Upper lobe of right lung (tissue), 1 donor: Measurements from ENCODE around the gene LARGE1. TPM values are rescaled to one million over a fixed set of nuclear protein-coding genes. Genes with fewer than 3 reads are reported as not detected.

Experiments used
- ATAC-seq: fragments of 200-7000 bp; cut with Tn5 transposase; one replicate; pipeline ENCODE4 v1.9.1; 2020; ENCODE audit warnings: mild to moderate bottlenecking, moderate library complexity
- DNase-seq: peaks from one replicate; pipeline ENCODE4 v3.0.0-alpha.2; 2020
- H3K27ac ChIP-seq: fragments of 200-600 bp; one replicate; pipeline ENCODE4 v1.8.0; 2022
- H3K27me3 ChIP-seq: fragments of 200-600 bp; one replicate; pipeline ENCODE4 v1.8.0; 2022; ENCODE audit warnings: mild to moderate bottlenecking
- H3K36me3 ChIP-seq: fragments of 200-600 bp; one replicate; pipeline ENCODE4 v1.8.0; 2022
- H3K4me1 ChIP-seq: fragments of 200-600 bp; one replicate; pipeline ENCODE4 v1.8.0; 2022
- H3K4me3 ChIP-seq: fragments of 200-600 bp; one replicate; pipeline ENCODE4 v1.8.0; 2022; ENCODE audit warnings: mild to moderate bottlenecking
- H3K9me3 ChIP-seq: fragments of 200-600 bp; one replicate; pipeline ENCODE4 v1.8.0; 2022
- CTCF ChIP-seq: fragments of 200-600 bp; IDR thresholded peaks from one replicate; pipeline ENCODE4 v1.8.0; 2022; ENCODE audit warnings: antibody characterized with exemption
- intact Hi-C: fragments of 100-400 bp; cut with DNase I; formaldehyde crosslinking; loops from one replicate; pipeline ENCODE4 v1.11.0; 2022
- total RNA-seq: library from RNA; stranded (reverse); fragmentation: NEBNext Ultra II Directional; extraction: Animal tissue kit (Norgen Biotek cat#: 25700); gene quantifications from one replicate; pipeline ENCODE4 v1.2.1, GENCODE V29; 2021
- donor health status: DM: no; HTN: yes; CAD: no; lungs with severe emphysema.

Gene LARGE1
- total RNA-seq, 1 donor from 2014 or later: 33.5 TPM

- DNase-seq (no peak), ATAC-seq (peak; percentile 60)
- peak overlapping the region; percentile 11 for H3K27ac ChIP-seq
- no peaks in the 10 kb centered on the region for H3K9me3 ChIP-seq
- intact Hi-C loops: no loop called here
- peaks cover 5% of the 10 kb centered on the region for H3K4me1 ChIP-seq
- no peaks in the 10 kb centered on the region for H3K36me3 ChIP-seq
- H3K27me3 ChIP-seq: no peaks in the 10 kb centered on the region
- H3K4me3 ChIP-seq: no peak overlapping the region
- no peak for TF ChIP-seq CTCF
These were observed 428.0 kb downstream of the LARGE1 start for GRCh38 chr22:33492210-33492651.

- peak; percentile 69 for ATAC-seq
These were observed 433.1 kb downstream of the LARGE1 start for GRCh38 chr22:33487041-33487716.

GRCh38 chr22:33481550-33481949 is 438.7 kb downstream of the LARGE1 start:
- no peak for DNase-seq
- Histone ChIP-seq H3K9me3 (no peaks in the 10 kb centered on the region), H3K4me1 (no peaks in the 10 kb centered on the region), H3K27ac (no peak overlapping the region), H3K4me3 (no peak overlapping the region), H3K36me3 (no peaks in the 10 kb centered on the region), H3K27me3 (no peaks in the 10 kb centered on the region)
- ATAC-seq: no peak
- intact Hi-C loops: no loop called here
- no peak for TF ChIP-seq CTCF

More at GRCh38 chr22:33487041-33487716, 433.1 kb downstream of the LARGE1 start:
- Histone ChIP-seq H3K27ac (no peak overlapping the region), H3K4me3 (no peak overlapping the region), H3K27me3 (no peaks in the 10 kb centered on the region), H3K9me3 (no peaks in the 10 kb centered on the region), H3K4me1 (no peaks in the 10 kb centered on the region), H3K36me3 (no peaks in the 10 kb centered on the region)
- no peak for TF ChIP-seq CTCF
- intact Hi-C loops: no loop called here
- DNase-seq: no peak

GRCh38 chr22:33477120-33478111 is 442.9 kb downstream of the LARGE1 start:
- no peak for DNase-seq
- ATAC-seq: no peak

DNA sequence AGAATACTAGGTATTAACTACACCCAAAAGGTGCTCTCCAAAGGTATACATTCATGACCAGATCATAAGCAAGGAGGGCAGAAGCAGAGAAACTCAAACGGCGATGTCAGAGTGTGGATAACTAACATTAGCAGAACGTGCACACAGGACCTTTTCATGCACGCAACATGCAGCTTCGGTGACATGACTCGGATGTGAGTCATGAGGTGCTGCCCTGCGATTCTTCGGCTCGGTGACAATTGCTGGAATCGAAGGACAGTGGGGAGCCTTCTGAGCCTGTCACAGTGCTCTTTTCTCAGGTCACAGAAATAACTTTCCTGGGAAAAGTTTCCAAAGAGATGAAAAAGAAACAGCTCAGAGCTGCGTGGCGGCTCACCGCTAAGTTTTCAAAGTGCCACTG is 443.6 kb downstream of the LARGE1 start:
- intact Hi-C loops: no loop called here

More at GRCh38 chr22:33477120-33478111, 442.9 kb downstream of the LARGE1 start:
- TF ChIP-seq CTCF: no peak
- Histone ChIP-seq H3K4me1 (no peaks in the 10 kb centered on the region), H3K9me3 (no peaks in the 10 kb centered on the region), H3K36me3 (no peaks in the 10 kb centered on the region), H3K27me3 (no peaks in the 10 kb centered on the region), H3K4me3 (no peak overlapping the region), H3K27ac (no peak overlapping the region)
- intact Hi-C loops: no loop called here

More for the DNA sequence above, 443.6 kb downstream of the LARGE1 start:
- Histone ChIP-seq H3K36me3 (no peaks in the 10 kb centered on the region), H3K4me1 (no peaks in the 10 kb centered on the region), H3K27ac (no peak overlapping the region), H3K9me3 (no peaks in the 10 kb centered on the region), H3K27me3 (no peaks in the 10 kb centered on the region), H3K4me3 (no peak overlapping the region)
- ATAC-seq: no peak
- no peak for TF ChIP-seq CTCF
- DNase-seq: no peak
